Activated gamma-delta T cell treated with Interleukin-2 at 50 U/mL for 16 hours (primary cell): ENCODE measurements around the gene TLX1.
A peak's percentile ranks its signal among the peaks of the same experiment; 100 is the strongest.
"Not testable (repeated sequence)": the region's sequence is repeated elsewhere in the genome, so short reads cannot be mapped to it uniquely, and the experiment has no call there.

ENCODE experiments used
- DNase-seq: peaks from one replicate; pipeline ENCODE4 v3.0.0-alpha.2; 2020

Gene TLX1

GRCh38 chr10:101154506-101154905, 23.4 kb downstream of the TLX1 start:
- DNase-seq: not testable (repeated sequence)

GRCh38 chr10:101155896-101156295, 24.8 kb downstream of the TLX1 start:
- DNase-seq: no peak

- no peak for DNase-seq
These were observed 26.8 kb downstream of the TLX1 start for GRCh38 chr10:101157756-101158458.

GRCh38 chr10:101158459-101159058, 27.5 kb downstream of the TLX1 start:
- DNase-seq: no peak

- DNase-seq: peak; percentile 70
These were observed 30.6 kb downstream of the TLX1 start for GRCh38 chr10:101161494-101162299.

GRCh38 chr10:101162677-101163076, 31.6 kb downstream of the TLX1 start:
- DNase-seq: no peak

GRCh38 chr10:101164020-101164419, 32.9 kb downstream of the TLX1 start:
- DNase-seq: no peak

- DNase-seq: no peak
These were observed 34.6 kb downstream of the TLX1 start for GRCh38 chr10:101165736-101166135.

- DNase-seq: no peak
These were observed 35.3 kb downstream of the TLX1 start for GRCh38 chr10:101166430-101166829.

- DNase-seq: no peak
These were observed 41.6 kb downstream of the TLX1 start for GRCh38 chr10:101172741-101173140.

- DNase-seq: no peak
These were observed 43.2 kb downstream of the TLX1 start for GRCh38 chr10:101174319-101174718.

- no peak for DNase-seq
These were observed 45.5 kb downstream of the TLX1 start for GRCh38 chr10:101176577-101176976.

- DNase-seq: no peak
These were observed 51.8 kb downstream of the TLX1 start for GRCh38 chr10:101182936-101183335.

- no peak for DNase-seq
These were observed 52.5 kb downstream of the TLX1 start for GRCh38 chr10:101183458-101184183.
